Heart left ventricle (tissue), 16 donors: ENCODE data around the gene SCG5. TPM values are rescaled to one million over a fixed set of nuclear protein-coding genes. Genes with fewer than 3 reads are reported as not detected.

Experiments used
- ATAC-seq, 4 donors: fragments of 200-7000 bp; cut with Tn5 transposase; one replicate each; pipeline ENCODE4 v1.9.1; 2020 to 2022; ENCODE audit warnings: moderate library complexity in 4 of 4, mild to moderate bottlenecking in 3 of 4, moderate number of reproducible peaks in 1 of 4
- DNase-seq, 5 donors: peaks; one replicate each; pipeline ENCODE4 v3.0.0-alpha.2; 2020
- H3K27ac ChIP-seq, 12 donors: fragments of 200-600 bp; sonication (generic) in 4 of 12; one replicate each; pipeline versions ENCODE4 v1.5.0 to v1.8.0; 2016 to 2022; ENCODE audit warnings: mild to moderate bottlenecking in 2 of 12
- H3K27me3 ChIP-seq, 9 donors: fragments of 200-600 bp; sonication (generic) in 2 of 9; one replicate each; pipeline versions ENCODE4 v1.5.1 to v1.8.0; 2016 to 2022; ENCODE audit warnings: mild to moderate bottlenecking in 3 of 9
- H3K36me3 ChIP-seq, 9 donors: fragments of 200-600 bp; sonication (generic) in 2 of 9; one replicate each; pipeline versions ENCODE4 v1.5.0 to v1.8.0; 2018 to 2022; ENCODE audit warnings: mild to moderate bottlenecking in 2 of 9
- H3K4me1 ChIP-seq, 12 donors: fragments of 200-600 bp; sonication (generic) in 4 of 12; one replicate each; pipeline versions ENCODE4 v1.5.0 to v1.8.0; 2016 to 2022; ENCODE audit warnings: mild to moderate bottlenecking in 3 of 12
- H3K4me3 ChIP-seq, 12 donors: fragments of 200-600 bp; sonication (generic) in 4 of 12; one replicate each; pipeline versions ENCODE4 v1.5.0 to v1.8.0; 2017 to 2022; ENCODE audit warnings: mild to moderate bottlenecking in 9 of 12, moderate library complexity in 4 of 12
- H3K9me3 ChIP-seq, 12 donors: fragments of 200-600 bp; sonication (generic) in 4 of 12; one replicate each; pipeline versions ENCODE4 v1.5.0 to v1.8.0; 2016 to 2022; ENCODE audit warnings: mild to moderate bottlenecking in 1 of 12
- CTCF ChIP-seq, 12 donors: fragments of 200-600 bp; sonication (generic) in 4 of 12; IDR thresholded peaks; one replicate each; pipeline versions ENCODE4 v1.5.0 to v1.8.0; 2018 to 2022; ENCODE audit warnings: antibody characterized with exemption in 12 of 12, mild to moderate bottlenecking in 5 of 12
- POLR2A ChIP-seq, 2 donors: fragments of 450-650 bp; IDR thresholded peaks; one replicate each; pipeline ENCODE4 v1.6.1; 2017; ENCODE audit warnings: antibody characterized with exemption in 2 of 2, mild to moderate bottlenecking in 2 of 2, moderate library complexity in 2 of 2
- WGBS, 4 donors: extraction: QIAGEN DNeasy Blood & Tissue Kit in 2 of 4; methylation state at CpG; one replicate each; pipeline versions ENCODE4 v1.1.5 to v1.1.7; 2013 to 2018; 5-methylcytosine and 5-hydroxymethylcytosine counted together
- intact Hi-C, 10 donors: fragments of 100-400 bp; cut with DNase I; formaldehyde crosslinking; loops; one replicate each; pipeline versions ENCODE4 v1.11.1 to v1.14.2; 2022
- polyA plus RNA-seq, 2 donors: library from polyadenylated mRNA; stranded (reverse); fragments of 200-250 nt; gene quantifications; one replicate each; pipeline ENCODE4 v1.2.3, GENCODE V29; 2013
- total RNA-seq, 9 donors: library from RNA; depleted of rRNA in 2 of 9; stranded (reverse); fragments of >200 nt in 2 of 9; fragmentation: NEBNext Ultra II Directional in 3 of 9; extraction: Animal tissue kit (Norgen Biotek cat#: 25700) in 3 of 9; gene quantifications; one replicate each; pipeline versions ENCODE4 v1.1.0 to v1.2.4, GENCODE V29; 2016 to 2023
- donor health status: ischemic (EF 13 %, LVEDD 7.1; RV severe dilation, severe dysfunction).
- donor health status: healthy with polysubstance abuse.
- donor health status: DM: no; HTN: yes; CAD: no.
- donor health status: DM: no; HTN: no; CAD: no.
- donor health status: ischemic (EF 25% LVEDD 6.9; RV normal size, moderate dysfunction).
- donor health status: ischemic (EF 25% LVEDD 5.7; RV mildly dilated, moderate dysfunction).
- donor health status: healthy.
- donor health status: DM: yes; HTN: yes; CAD: no.
- donor health status: ischemic (EF 35%, LVEDD 5.7; RV mildly dilated, moderate dysfunction).
- donor health status: nonischemic (EF 11% LVEDD 7.7; RV severe dilation, severe dysfunction).
- donor health status: DM: yes; HTN: yes; CAD: no.
- donor health status: PGD.
- donor health status: ischemic (EF 29% LVEDD 5.4; RV normal size, mild dysfunction).
- donor health status: nonischemic (EF 23%, LVEDD 6.1; RV moderate dilation, normal function).

Gene SCG5
- total and polyA plus RNA-seq, 11 donors = 0.54 to 5.3 (median 0.84) TPM; not detected in 7

DNA sequence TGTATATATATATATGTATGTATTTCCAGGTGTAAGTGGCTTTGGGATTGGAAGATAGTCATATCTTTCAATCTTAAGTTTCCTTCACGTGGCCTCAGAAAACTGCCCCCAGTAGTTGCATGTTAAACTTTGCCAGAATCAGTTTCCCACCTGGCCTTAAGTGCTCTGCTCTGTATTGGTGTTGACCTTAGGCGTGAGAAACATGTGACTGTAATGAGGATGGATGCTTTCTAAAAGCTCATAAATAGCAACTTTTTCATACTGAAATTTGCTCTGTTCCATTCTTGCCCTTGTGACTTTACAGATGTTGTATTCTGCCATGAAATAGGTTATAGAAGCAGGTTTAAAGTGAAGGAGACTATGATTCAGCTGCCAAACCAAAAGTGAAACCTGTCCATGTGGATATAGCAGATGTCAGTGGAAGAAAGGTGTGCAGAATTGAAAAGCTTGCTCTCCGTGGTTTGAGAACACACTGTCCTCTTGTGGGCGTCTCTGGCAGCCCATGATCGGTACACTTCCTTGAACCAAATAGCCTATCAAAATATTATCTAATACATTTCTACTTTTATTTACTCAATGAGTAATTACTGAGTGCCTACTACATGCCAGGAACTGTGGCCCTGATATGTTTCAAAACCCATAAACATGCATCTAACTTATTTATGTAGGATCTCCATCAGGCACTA is 15.8 kb downstream of the SCG5 start:
- Histone ChIP-seq H3K9me3 (no peaks in the 10 kb centered on the region), H3K27ac (no peak overlapping the region), H3K4me3 (no peak overlapping the region), H3K4me1 (peaks cover 0 to 3% (median 0%) of the 10 kb centered on the region in 12 donors), H3K36me3 (no peaks in the 10 kb centered on the region), H3K27me3 (no peaks in the 10 kb centered on the region)
- WGBS, 4 donors = 69 to 84% (median 81%) methylated on average over 5 of the region's 5 CpGs
- ATAC-seq (no peak), DNase-seq (no peak)
- intact Hi-C loops = loop anchor here in 2 of 10 donors (5.0 to 10.0 kb wide), 2 partner anchors 57 to 475 kb away; partner anchors contain the start of gene GREM1 (in 1 of the 2)
- TF ChIP-seq POLR2A (IDR thresholded peaks at IDR 0.05) = no peak
- no peak for TF ChIP-seq CTCF (IDR thresholded peaks at IDR 0.05)

GRCh38 chr15:32657941-32658340 is 16.4 kb downstream of the SCG5 start:
- DNase-seq (no peak), ATAC-seq (no peak)
- Histone ChIP-seq H3K36me3 (no peaks in the 10 kb centered on the region), H3K4me1 (peaks cover 0 to 3% (median 0%) of the 10 kb centered on the region in 12 donors), H3K27ac (no peak overlapping the region), H3K9me3 (no peaks in the 10 kb centered on the region), H3K27me3 (no peaks in the 10 kb centered on the region), H3K4me3 (no peak overlapping the region)
- intact Hi-C loops = loop anchor here in 2 of 10 donors (5.0 to 10.0 kb wide), 2 partner anchors 57 to 474 kb away; partner anchors contain the start of gene GREM1 (in 1 of the 2)
- 88 to 95% (median 92%) methylated on average over 2 of the region's 2 CpGs for WGBS, 4 donors
- TF ChIP-seq CTCF (IDR thresholded peaks at IDR 0.05) (no peak), POLR2A (IDR thresholded peaks at IDR 0.05) (no peak)

GRCh38 chr15:32659340-32660155 is 18.0 kb downstream of the SCG5 start:
- DNase-seq = no peak
- ATAC-seq = peak in 3 of 4 donors; percentile 42 to 83 (median 79)
- 54 to 63% (median 55%) methylated on average over 6 of the region's 6 CpGs for WGBS, 4 donors
- Histone ChIP-seq H3K36me3 (no peaks in the 10 kb centered on the region), H3K4me3 (no peak overlapping the region), H3K9me3 (no peaks in the 10 kb centered on the region), H3K4me1 (peaks cover 0 to 3% (median 0%) of the 10 kb centered on the region in 12 donors), H3K27ac (no peak overlapping the region), H3K27me3 (no peaks in the 10 kb centered on the region)
- intact Hi-C loops = loop anchor here in 7 of 10 donors (2.0 to 10.0 kb wide), 7 partner anchors 55 to 1043 kb away; partner anchors contain the start of gene GREM1 (in 1 of the 7)
- TF ChIP-seq POLR2A (IDR thresholded peaks at IDR 0.05) (no peak), CTCF (IDR thresholded peaks at IDR 0.05) (peak in 2 of 12 donors; percentile 9)

DNA sequence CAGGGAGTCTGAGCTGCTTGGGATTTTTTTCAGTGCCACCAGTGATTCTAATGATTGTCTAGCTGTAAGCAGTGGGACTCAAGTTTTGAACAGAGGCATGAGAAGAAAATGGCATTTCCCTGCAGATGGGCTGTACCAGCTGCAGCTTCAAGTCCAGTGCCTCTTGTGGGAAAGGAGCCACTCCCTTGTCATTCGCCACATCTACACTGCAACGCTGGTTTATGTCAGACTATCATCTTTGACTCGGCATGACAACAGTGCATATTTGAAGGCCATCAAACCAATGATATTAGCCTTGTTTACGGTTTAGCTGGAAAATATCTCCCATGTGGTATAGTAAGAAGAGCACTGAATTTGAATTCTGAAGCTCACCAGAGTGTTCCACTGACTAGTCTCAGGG is 22.2 kb downstream of the SCG5 start:
- TF ChIP-seq POLR2A (IDR thresholded peaks at IDR 0.05) (no peak), CTCF (IDR thresholded peaks at IDR 0.05) (no peak)
- H3K4me3 ChIP-seq = no peak overlapping the region
- no peak for ATAC-seq
- 89 to 95% (median 94%) methylated on average over 4 of the region's 4 CpGs for WGBS, 4 donors
- H3K4me1 ChIP-seq = peaks cover 0 to 3% (median 0%) of the 10 kb centered on the region in 12 donors
- H3K27ac ChIP-seq = no peak overlapping the region
- no peak for DNase-seq
- intact Hi-C loops = loop anchor here in 9 of 10 donors (2.0 to 10.0 kb wide), 6 partner anchors 291 to 1039 kb away; no protein-coding TSS in a partner anchor
- no peaks in the 10 kb centered on the region for H3K9me3 ChIP-seq
- no peaks in the 10 kb centered on the region for H3K36me3 ChIP-seq
- H3K27me3 ChIP-seq = no peaks in the 10 kb centered on the region
